ENCODE data around the gene CCT8L2.
"Not testable (repeated sequence)": the region's sequence is repeated elsewhere in the genome, so short reads cannot be mapped to it uniquely, and the experiment has no call there.

CCT8L2 gene

DNA sequence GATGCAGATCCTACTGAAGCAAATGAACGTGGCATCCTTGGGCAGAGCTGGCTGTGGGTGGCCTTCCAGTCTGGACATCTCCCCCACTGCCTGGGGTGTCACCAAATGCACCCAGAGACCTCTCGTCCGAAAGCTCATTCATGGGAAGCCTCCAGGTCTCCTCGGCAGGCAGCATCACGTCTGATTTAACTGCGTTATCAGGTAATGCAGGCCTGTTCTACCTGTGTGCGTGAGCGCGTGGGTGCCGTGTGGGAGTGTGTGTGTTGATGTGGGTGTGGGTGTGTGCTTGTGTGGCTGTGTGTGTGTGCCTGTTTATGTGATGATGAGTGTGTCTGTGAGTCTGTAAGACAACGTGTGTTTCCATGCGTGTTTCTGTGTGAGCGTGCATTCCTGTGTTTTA is 35.1 kb downstream of the CCT8L2 start:
- DNase-seq: not testable (repeated sequence)

DNA sequence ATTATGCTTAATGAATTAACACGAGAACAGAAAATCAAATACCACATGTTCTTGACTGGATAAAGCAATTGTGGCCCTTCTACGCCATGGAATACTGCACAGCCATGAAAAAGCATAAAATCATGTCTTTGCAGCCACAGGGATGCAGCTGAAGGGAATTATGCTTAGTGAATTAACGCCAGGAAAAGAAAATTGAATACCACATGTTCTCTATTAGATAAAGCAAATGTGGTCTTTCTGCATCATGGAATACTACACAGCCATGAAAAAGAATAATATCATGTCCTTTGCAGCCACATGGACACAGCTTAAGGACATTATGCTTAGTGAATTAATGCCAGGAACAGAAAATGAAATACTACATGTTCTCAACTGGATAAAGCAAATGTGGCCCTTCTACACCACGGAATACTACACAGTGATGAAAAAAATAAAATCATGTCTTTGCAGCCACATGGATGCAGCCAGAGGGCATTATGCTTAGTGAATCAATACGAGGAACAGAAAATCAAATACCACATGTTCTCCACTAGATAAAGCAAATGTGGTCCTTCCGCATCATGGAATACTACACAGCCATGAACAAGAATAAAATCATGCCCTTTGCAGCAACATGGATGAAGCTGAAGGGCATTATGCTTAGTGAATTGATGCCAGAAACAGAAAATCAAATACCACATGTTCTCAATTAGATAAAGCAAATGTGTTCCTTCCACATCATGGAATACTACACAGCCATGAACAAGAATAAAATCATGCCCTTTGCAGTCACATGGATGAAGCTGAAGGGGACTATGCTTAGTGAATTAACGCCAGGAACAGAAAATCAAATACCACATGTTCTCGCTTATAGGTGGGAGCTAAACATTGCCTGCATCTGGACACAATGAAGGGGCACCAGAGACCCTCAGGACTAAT is 37.3 kb downstream of the CCT8L2 start:
- DNase-seq: not testable (repeated sequence)

- not testable (repeated sequence) for DNase-seq
Observed at GRCh38 chr22:16543310-16543709, 49.3 kb downstream of the CCT8L2 start.
